Neural progenitor cell (in vitro differentiated cells): Measurements from ENCODE around the gene ZNG1B.
"Not testable (repeated sequence)": the region's sequence is repeated elsewhere in the genome, so short reads cannot be mapped to it uniquely, and the experiment has no call there.

Source experiments
- CTCF ChIP-seq: fragments of 200-600 bp; sonication (generic); IDR thresholded peaks from 2 replicates; pipeline ENCODE4 v1.5.1; 2017; ENCODE audit warnings: antibody characterized with exemption, mild to moderate bottlenecking
- EZH2 ChIP-seq: fragments of 200-600 bp; sonication (generic); IDR thresholded peaks from 2 replicates; pipeline ENCODE4 v1.6.1; 2017; ENCODE audit warnings: antibody characterized with exemption, mild to moderate bottlenecking, moderate library complexity

DNA sequence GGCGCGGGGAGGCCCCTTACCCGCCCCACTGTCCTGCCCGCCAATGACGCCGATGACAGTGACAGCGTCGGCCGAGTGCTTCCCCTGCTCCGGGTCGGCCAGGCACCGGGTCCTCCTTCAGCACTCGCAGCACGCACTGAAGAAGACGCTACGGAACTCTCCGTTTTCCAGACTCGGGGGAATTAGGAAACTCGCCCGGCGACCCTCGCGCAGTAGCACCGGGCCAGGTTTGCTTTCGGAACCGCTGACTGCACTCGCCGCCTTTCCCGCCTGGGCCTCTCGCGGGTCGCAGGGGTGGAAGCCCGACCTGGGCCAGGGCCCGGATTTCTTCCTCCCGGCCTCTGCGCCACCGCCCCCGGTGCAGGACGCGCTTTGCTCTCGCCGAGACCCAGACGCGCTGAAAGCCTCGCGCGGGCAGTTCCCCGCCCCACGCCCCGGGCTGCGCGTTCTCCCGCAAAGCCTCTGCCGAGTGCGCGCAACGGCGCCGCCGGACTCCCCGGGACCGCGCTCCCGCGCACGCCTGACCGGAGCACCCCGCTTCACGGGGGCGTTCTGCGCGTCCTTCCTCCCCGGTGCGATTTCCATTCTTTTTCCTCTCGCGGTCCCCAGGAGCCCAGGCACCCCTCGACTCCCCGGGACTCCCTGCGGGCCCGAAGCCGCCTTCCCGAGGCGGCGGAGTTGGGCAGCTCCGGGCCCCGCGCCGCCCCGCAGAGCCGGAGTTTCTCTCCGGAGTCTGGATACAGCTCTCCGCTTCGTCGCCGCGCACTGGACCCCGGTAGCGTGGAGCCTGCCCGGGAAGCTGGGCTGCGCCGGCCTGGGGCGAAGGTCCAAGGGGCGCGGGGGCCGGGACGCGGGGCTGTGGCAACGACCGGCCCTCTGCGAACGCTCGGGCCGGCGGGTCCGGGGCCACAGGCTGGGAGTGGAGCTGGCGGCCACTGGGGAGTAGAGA, 65.9 kb downstream of the ZNG1B start:
- peak; percentile 99 for TF ChIP-seq EZH2
- not testable (repeated sequence) for TF ChIP-seq CTCF
